ENCODE data around the gene RAB28.
"Not testable (repeated sequence)": the region's sequence is repeated elsewhere in the genome, so short reads cannot be mapped to it uniquely, and the experiment has no call there.

RAB28 gene

GRCh38 chr4:13399257-13399656, 84.9 kb downstream of the RAB28 start:
- H3K4me1 ChIP-seq (ENCODE audit: insufficient read depth, low read length) = no peaks in the 10 kb centered on the region
- H3K36me3 ChIP-seq (ENCODE audit: insufficient read depth, low read depth, low read length) = no peaks in the 10 kb centered on the region
- H3K27me3 ChIP-seq (ENCODE audit: insufficient read depth, low read length) = no peaks in the 10 kb centered on the region
- no peak overlapping the region for H3K27ac ChIP-seq (ENCODE audit: low read length)
- H3K4me3 ChIP-seq (ENCODE audit: low read length) = no peak overlapping the region
- no peak overlapping the region for H3K9ac ChIP-seq (ENCODE audit: low read depth, low read length)
- no peaks in the 10 kb centered on the region for H3K9me3 ChIP-seq (ENCODE audit: insufficient read depth, low read depth, low read length)

- Histone ChIP-seq H3K27ac (ENCODE audit: low read length) (no peak overlapping the region), H3K36me3 (ENCODE audit: insufficient read depth, low read depth, low read length) (no peaks in the 10 kb centered on the region), H3K27me3 (ENCODE audit: insufficient read depth, low read length) (no peaks in the 10 kb centered on the region), H3K9ac (ENCODE audit: low read depth, low read length) (no peak overlapping the region), H3K4me3 (ENCODE audit: low read length) (no peak overlapping the region), H3K9me3 (ENCODE audit: insufficient read depth, low read depth, low read length) (no peaks in the 10 kb centered on the region), H3K4me1 (ENCODE audit: insufficient read depth, low read length) (no peaks in the 10 kb centered on the region)
These were observed 88.0 kb downstream of the RAB28 start for GRCh38 chr4:13396161-13396560.

- not testable (repeated sequence) for H3K9me3 ChIP-seq (ENCODE audit: insufficient read depth, low read depth, low read length); H3K36me3 ChIP-seq (ENCODE audit: insufficient read depth, low read depth, low read length); H3K27me3 ChIP-seq (ENCODE audit: insufficient read depth, low read length); H3K9ac ChIP-seq (ENCODE audit: low read depth, low read length); H3K4me1 ChIP-seq (ENCODE audit: insufficient read depth, low read length); H3K4me3 ChIP-seq (ENCODE audit: low read length); H3K27ac ChIP-seq (ENCODE audit: low read length)
These were observed 94.2 kb downstream of the RAB28 start for GRCh38 chr4:13389901-13390300.

- Histone ChIP-seq H3K27ac (ENCODE audit: low read length) (no peak overlapping the region), H3K9ac (ENCODE audit: low read depth, low read length) (no peak overlapping the region)
These were observed 97.6 kb downstream of the RAB28 start for GRCh38 chr4:13386405-13387107.

GRCh38 chr4:13384055-13384454, 100.1 kb downstream of the RAB28 start:
- no peak overlapping the region for H3K27ac ChIP-seq (ENCODE audit: low read length)
- no peaks in the 10 kb centered on the region for H3K27me3 ChIP-seq (ENCODE audit: insufficient read depth, low read length)
- H3K36me3 ChIP-seq (ENCODE audit: insufficient read depth, low read depth, low read length) = no peaks in the 10 kb centered on the region
- no peak overlapping the region for H3K4me3 ChIP-seq (ENCODE audit: low read length)
- H3K9me3 ChIP-seq (ENCODE audit: insufficient read depth, low read depth, low read length) = no peaks in the 10 kb centered on the region
- H3K9ac ChIP-seq (ENCODE audit: low read depth, low read length) = no peak overlapping the region
- H3K4me1 ChIP-seq (ENCODE audit: insufficient read depth, low read length) = no peaks in the 10 kb centered on the region

More at GRCh38 chr4:13386405-13387107, 97.6 kb downstream of the RAB28 start:
- Histone ChIP-seq H3K4me3 (ENCODE audit: low read length) (no peak overlapping the region), H3K36me3 (ENCODE audit: insufficient read depth, low read depth, low read length) (no peaks in the 10 kb centered on the region), H3K4me1 (ENCODE audit: insufficient read depth, low read length) (no peaks in the 10 kb centered on the region), H3K27me3 (ENCODE audit: insufficient read depth, low read length) (no peaks in the 10 kb centered on the region), H3K9me3 (ENCODE audit: insufficient read depth, low read depth, low read length) (no peaks in the 10 kb centered on the region)

GRCh38 chr4:13378973-13379759, 105.0 kb downstream of the RAB28 start:
- no peak overlapping the region for H3K9ac ChIP-seq (ENCODE audit: low read depth, low read length)
- no peaks in the 10 kb centered on the region for H3K36me3 ChIP-seq (ENCODE audit: insufficient read depth, low read depth, low read length)
- H3K4me3 ChIP-seq (ENCODE audit: low read length) = no peak overlapping the region
- H3K4me1 ChIP-seq (ENCODE audit: insufficient read depth, low read length) = no peaks in the 10 kb centered on the region
- H3K27ac ChIP-seq (ENCODE audit: low read length) = no peak overlapping the region
- H3K9me3 ChIP-seq (ENCODE audit: insufficient read depth, low read depth, low read length) = no peaks in the 10 kb centered on the region
- H3K27me3 ChIP-seq (ENCODE audit: insufficient read depth, low read length) = no peaks in the 10 kb centered on the region

GRCh38 chr4:13371048-13371447, 113.1 kb downstream of the RAB28 start:
- Histone ChIP-seq H3K9ac (ENCODE audit: low read depth, low read length) (no peak overlapping the region), H3K4me1 (ENCODE audit: insufficient read depth, low read length) (no peaks in the 10 kb centered on the region), H3K9me3 (ENCODE audit: insufficient read depth, low read depth, low read length) (no peaks in the 10 kb centered on the region), H3K36me3 (ENCODE audit: insufficient read depth, low read depth, low read length) (no peaks in the 10 kb centered on the region), H3K27ac (ENCODE audit: low read length) (no peak overlapping the region), H3K27me3 (ENCODE audit: insufficient read depth, low read length) (no peaks in the 10 kb centered on the region), H3K4me3 (ENCODE audit: low read length) (no peak overlapping the region)

GRCh38 chr4:13368217-13368616, 115.9 kb downstream of the RAB28 start:
- Histone ChIP-seq H3K9me3 (ENCODE audit: insufficient read depth, low read depth, low read length) (no peaks in the 10 kb centered on the region), H3K9ac (ENCODE audit: low read depth, low read length) (no peak overlapping the region), H3K27me3 (ENCODE audit: insufficient read depth, low read length) (no peaks in the 10 kb centered on the region), H3K27ac (ENCODE audit: low read length) (no peak overlapping the region), H3K36me3 (ENCODE audit: insufficient read depth, low read depth, low read length) (no peaks in the 10 kb centered on the region), H3K4me3 (ENCODE audit: low read length) (no peak overlapping the region), H3K4me1 (ENCODE audit: insufficient read depth, low read length) (no peaks in the 10 kb centered on the region)

GRCh38 chr4:13367691-13368090, 116.4 kb downstream of the RAB28 start:
- H3K36me3 ChIP-seq (ENCODE audit: insufficient read depth, low read depth, low read length) = no peaks in the 10 kb centered on the region
- no peaks in the 10 kb centered on the region for H3K9me3 ChIP-seq (ENCODE audit: insufficient read depth, low read depth, low read length)
- H3K4me1 ChIP-seq (ENCODE audit: insufficient read depth, low read length) = no peaks in the 10 kb centered on the region
- no peaks in the 10 kb centered on the region for H3K27me3 ChIP-seq (ENCODE audit: insufficient read depth, low read length)
- no peak overlapping the region for H3K4me3 ChIP-seq (ENCODE audit: low read length)
- H3K27ac ChIP-seq (ENCODE audit: low read length) = no peak overlapping the region
- H3K9ac ChIP-seq (ENCODE audit: low read depth, low read length) = no peak overlapping the region

GRCh38 chr4:13367244-13367643, 116.9 kb downstream of the RAB28 start:
- Histone ChIP-seq H3K9ac (ENCODE audit: low read depth, low read length) (no peak overlapping the region), H3K36me3 (ENCODE audit: insufficient read depth, low read depth, low read length) (no peaks in the 10 kb centered on the region), H3K9me3 (ENCODE audit: insufficient read depth, low read depth, low read length) (no peaks in the 10 kb centered on the region), H3K27ac (ENCODE audit: low read length) (no peak overlapping the region), H3K27me3 (ENCODE audit: insufficient read depth, low read length) (no peaks in the 10 kb centered on the region), H3K4me3 (ENCODE audit: low read length) (no peak overlapping the region), H3K4me1 (ENCODE audit: insufficient read depth, low read length) (no peaks in the 10 kb centered on the region)

- Histone ChIP-seq H3K27me3 (ENCODE audit: insufficient read depth, low read length) (no peaks in the 10 kb centered on the region), H3K4me3 (ENCODE audit: low read length) (no peak overlapping the region), H3K27ac (ENCODE audit: low read length) (no peak overlapping the region), H3K9ac (ENCODE audit: low read depth, low read length) (no peak overlapping the region), H3K9me3 (ENCODE audit: insufficient read depth, low read depth, low read length) (no peaks in the 10 kb centered on the region), H3K36me3 (ENCODE audit: insufficient read depth, low read depth, low read length) (no peaks in the 10 kb centered on the region), H3K4me1 (ENCODE audit: insufficient read depth, low read length) (no peaks in the 10 kb centered on the region; the same call in 1 of the 2 replicates)
These were observed 118.9 kb downstream of the RAB28 start for GRCh38 chr4:13365195-13365594.

GRCh38 chr4:13364653-13365052, 119.5 kb downstream of the RAB28 start:
- H3K27me3 ChIP-seq (ENCODE audit: insufficient read depth, low read length) = no peaks in the 10 kb centered on the region
- H3K36me3 ChIP-seq (ENCODE audit: insufficient read depth, low read depth, low read length) = no peaks in the 10 kb centered on the region
- no peak overlapping the region for H3K9ac ChIP-seq (ENCODE audit: low read depth, low read length)
- H3K27ac ChIP-seq (ENCODE audit: low read length) = no peak overlapping the region
- H3K4me3 ChIP-seq (ENCODE audit: low read length) = no peak overlapping the region
- no peaks in the 10 kb centered on the region; the same call in 1 of the 2 replicates for H3K4me1 ChIP-seq (ENCODE audit: insufficient read depth, low read length)
- H3K9me3 ChIP-seq (ENCODE audit: insufficient read depth, low read depth, low read length) = no peaks in the 10 kb centered on the region
